Large intestine (tissue), 3 donors: ENCODE results near the gene FGF6. TPM values are rescaled to one million over a fixed set of nuclear protein-coding genes. Genes with fewer than 3 reads are reported as not detected.

Source experiments
- DNase-seq, 2 donors: peaks; one replicate each; pipeline versions ENCODE4 v3.0.0 to v3.0.0-alpha.2; 2013
- H3K27ac ChIP-seq: one replicate; pipeline ENCODE4 v1.5.1; 2013; ENCODE audit warnings: low read length
- H3K27me3 ChIP-seq: 2 replicates; pipeline ENCODE4 v1.6.1; 2013; ENCODE audit warnings: low read length; ENCODE audit not compliant: control insufficient read depth, insufficient read depth
- H3K36me3 ChIP-seq: 2 replicates; pipeline ENCODE4 v1.6.1; 2013; ENCODE audit warnings: low read length; ENCODE audit not compliant: control insufficient read depth, insufficient read depth
- H3K4me1 ChIP-seq: one replicate; pipeline ENCODE4 v1.6.1; 2013; ENCODE audit warnings: low read length; ENCODE audit not compliant: control insufficient read depth, insufficient read depth
- H3K4me3 ChIP-seq: one replicate; pipeline ENCODE4 v1.5.1; 2013; ENCODE audit warnings: low read length
- H3K9me3 ChIP-seq: one replicate; pipeline ENCODE4 v1.6.1; 2013; ENCODE audit warnings: mild to moderate bottlenecking, low read depth, low read length, moderate library complexity; ENCODE audit not compliant: control insufficient read depth
- WGBS: methylation state at CpG from one replicate; pipeline ENCODE4 v1.1.5; 2013; ENCODE audit warnings: low lambda C conversion rate; ENCODE audit not compliant: insufficient coverage; 5-methylcytosine and 5-hydroxymethylcytosine counted together
- polyA plus RNA-seq: library from polyadenylated mRNA; unstranded; fragments of 120-200 nt; gene quantifications from one replicate; pipeline ENCODE4 v1.2.1, GENCODE V29; 2013

The FGF6 gene
- polyA plus RNA-seq, 1 donor, result 0.07 TPM

DNA sequence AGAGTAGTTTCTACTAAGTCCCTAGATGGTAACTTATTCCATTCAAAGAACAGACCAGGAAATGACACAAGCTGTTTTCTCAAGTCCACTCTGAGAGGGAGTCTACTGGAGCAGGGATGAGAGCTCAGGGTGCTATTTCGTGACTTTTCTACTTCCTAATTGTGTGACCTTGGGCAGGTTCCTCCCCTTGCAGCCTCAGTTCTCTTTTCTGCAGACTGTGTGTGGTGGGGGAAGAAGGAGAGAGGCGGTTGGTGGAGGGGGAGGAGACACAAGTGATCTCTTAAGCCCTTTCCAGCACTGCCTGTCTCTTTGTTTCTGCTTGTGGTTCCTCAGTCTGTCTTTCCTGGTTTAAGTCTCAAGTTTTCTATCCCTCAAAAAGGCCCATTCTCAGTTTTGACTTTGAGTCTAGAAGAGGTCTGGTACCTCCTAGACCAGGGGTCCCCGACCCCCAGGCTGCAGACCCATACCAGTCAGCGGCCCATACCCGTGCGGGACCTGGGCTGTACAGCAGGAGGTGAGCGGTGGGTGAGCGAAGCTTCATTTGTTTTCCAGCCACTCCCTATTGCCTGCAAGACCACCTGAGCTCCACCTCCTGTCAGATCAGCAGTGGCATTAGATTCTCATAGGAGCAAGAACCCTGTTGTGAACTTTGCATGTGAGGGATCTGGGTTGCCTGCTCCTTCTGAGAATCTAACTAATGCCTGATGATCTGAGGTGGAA, 10.7 kb downstream of the FGF6 start:
- Histone ChIP-seq H3K4me1 (no peaks in the 10 kb centered on the region), H3K27me3 (peaks cover 13% of the 10 kb centered on the region), H3K9me3 (no peaks in the 10 kb centered on the region), H3K36me3 (no peaks in the 10 kb centered on the region), H3K27ac (no peak overlapping the region), H3K4me3 (no peak overlapping the region)
- WGBS, result no CpG with 5 or more reads among the region's 8 CpGs
- no peak for DNase-seq

DNA sequence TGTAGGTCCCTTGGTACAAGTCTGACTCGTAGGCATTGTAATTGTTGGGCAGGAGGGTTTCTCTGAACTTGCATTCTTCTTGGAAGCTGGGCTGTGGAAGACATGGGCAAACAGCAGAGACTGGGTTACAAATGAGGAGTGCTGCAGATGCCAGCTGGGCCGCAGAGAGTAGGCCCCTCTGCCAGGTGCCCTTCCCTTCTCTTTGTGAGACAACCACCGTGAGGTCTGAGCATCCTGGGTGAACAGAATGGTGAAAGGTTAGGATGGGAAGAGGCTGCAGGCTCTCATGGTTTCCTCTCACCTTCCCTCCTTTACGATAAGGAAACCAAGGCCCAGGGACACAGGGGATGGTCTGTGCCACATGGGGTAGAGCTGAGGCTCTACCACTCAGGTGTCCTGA, 11.3 kb downstream of the FGF6 start:
- no peaks in the 10 kb centered on the region for H3K4me1 ChIP-seq
- no peak overlapping the region for H3K27ac ChIP-seq
- H3K4me3 ChIP-seq, result no peak overlapping the region
- no peaks in the 10 kb centered on the region for H3K36me3 ChIP-seq
- no CpG with 5 or more reads among the region's 4 CpGs for WGBS
- DNase-seq, result no peak
- H3K9me3 ChIP-seq, result no peaks in the 10 kb centered on the region
- H3K27me3 ChIP-seq, result peaks cover 11% of the 10 kb centered on the region

DNA sequence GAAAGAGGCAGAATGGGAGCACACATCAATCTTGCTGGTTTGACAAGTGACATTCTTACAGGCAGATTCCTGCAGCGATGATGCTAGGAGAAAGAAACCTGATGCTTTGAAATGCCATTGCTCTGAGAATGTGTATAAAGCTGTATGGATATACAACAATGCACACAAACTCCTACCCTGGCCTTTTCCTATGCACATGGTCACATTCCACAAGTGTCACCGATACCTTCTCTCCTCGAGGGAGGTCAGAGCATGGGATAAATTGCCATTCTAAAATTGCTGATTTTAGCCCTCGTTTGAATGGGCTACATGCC, 11.9 kb downstream of the FGF6 start:
- Histone ChIP-seq H3K4me1 (no peaks in the 10 kb centered on the region), H3K9me3 (no peaks in the 10 kb centered on the region), H3K27me3 (peaks cover 6% of the 10 kb centered on the region), H3K4me3 (no peak overlapping the region), H3K36me3 (no peaks in the 10 kb centered on the region), H3K27ac (no peak overlapping the region)
- no peak for DNase-seq
- WGBS, result no CpG with 5 or more reads among the region's 4 CpGs

DNA sequence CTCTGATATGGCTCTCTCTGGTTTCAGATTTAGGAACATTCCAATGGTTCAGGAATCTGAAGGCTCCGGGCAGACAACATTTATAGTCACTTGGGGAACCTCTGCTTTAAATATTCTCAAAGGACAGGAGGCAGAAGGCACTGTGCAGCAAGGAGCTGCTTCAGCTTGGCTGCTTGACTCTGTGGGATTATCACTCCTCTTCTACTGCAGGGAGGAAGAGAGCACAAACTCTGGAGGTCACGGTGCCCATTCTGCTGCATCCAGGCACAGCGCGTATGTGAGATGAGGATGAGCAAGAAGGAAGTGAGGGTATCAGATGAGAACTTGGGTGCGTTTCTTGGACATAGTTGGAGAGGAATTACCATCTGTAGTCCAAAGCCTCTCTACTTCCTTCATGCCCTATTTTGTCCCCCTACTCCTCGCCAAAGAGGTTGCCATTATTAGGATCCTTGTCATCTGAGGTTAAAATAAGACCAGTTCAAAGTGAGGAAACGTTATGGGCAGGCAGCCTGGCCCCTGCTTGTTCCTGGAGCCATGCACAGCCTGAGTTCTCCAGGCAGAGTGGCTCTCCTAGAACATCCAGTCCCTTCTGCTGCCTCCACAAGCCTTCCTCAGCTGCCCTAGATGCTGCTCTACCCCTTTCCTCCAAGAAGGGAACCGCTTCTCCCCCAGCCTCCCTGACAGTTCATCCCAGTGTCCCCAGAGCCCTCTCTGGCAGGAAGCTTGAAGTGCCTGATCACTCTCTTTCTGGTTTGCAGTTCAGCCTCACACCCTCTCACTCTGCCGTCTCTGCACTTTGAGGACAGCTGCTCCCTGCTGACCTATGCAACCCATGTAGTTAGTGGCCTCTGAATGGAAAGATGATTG, 12.5 kb downstream of the FGF6 start:
- H3K4me3 ChIP-seq, result no peak overlapping the region
- no peaks in the 10 kb centered on the region for H3K4me1 ChIP-seq
- H3K36me3 ChIP-seq, result no peaks in the 10 kb centered on the region
- H3K9me3 ChIP-seq, result no peaks in the 10 kb centered on the region
- DNase-seq, result no peak
- H3K27ac ChIP-seq, result no peak overlapping the region
- no CpG with 5 or more reads among the region's 9 CpGs for WGBS
- peaks cover 6% of the 10 kb centered on the region for H3K27me3 ChIP-seq

DNA sequence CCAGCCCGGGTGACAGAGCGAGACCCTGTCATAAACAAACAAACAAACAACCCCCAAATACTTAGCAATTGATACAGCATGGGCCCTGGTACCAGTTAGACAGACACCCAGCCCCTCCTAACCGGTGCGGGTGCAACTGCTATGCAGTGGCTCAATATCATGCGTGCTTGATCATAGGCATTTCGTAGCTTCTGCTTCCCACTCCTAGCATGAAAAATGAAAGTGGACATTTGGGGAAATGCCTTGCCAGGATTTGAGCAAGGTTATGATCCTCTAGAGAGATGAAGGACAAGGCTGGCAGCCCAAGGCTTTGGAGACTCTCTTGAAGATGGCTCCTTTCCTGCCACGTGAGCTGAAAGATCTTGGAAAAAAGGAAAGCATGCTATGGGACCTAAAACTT, 13.7 kb downstream of the FGF6 start:
- Histone ChIP-seq H3K27ac (no peak overlapping the region), H3K4me3 (no peak overlapping the region), H3K27me3 (peaks cover 6% of the 10 kb centered on the region), H3K36me3 (no peaks in the 10 kb centered on the region), H3K4me1 (no peaks in the 10 kb centered on the region), H3K9me3 (no peaks in the 10 kb centered on the region)
- no CpG with 5 or more reads among the region's 7 CpGs for WGBS
- DNase-seq, result no peak

DNA sequence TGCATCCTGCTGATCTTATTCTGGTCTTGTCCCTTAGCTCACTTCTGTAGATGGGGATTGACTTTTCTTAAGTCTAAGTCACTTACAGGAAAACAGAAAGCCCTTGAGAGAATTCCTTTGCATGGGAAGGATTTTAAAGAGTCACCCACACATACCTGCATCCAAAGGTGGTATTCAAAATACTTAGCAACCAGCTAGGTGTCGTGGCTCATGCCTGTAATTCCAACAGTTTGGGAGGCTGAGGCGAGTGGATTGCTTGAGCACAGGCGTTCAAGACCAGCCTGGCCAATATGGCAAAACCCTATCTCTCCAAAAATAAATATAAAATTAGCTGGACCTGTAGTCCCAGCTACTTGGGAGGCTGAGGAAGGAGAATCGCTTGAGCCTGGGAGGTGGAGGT, 14.2 kb downstream of the FGF6 start:
- Histone ChIP-seq H3K9me3 (no peaks in the 10 kb centered on the region), H3K27ac (no peak overlapping the region), H3K27me3 (peaks cover 6% of the 10 kb centered on the region), H3K4me3 (no peak overlapping the region), H3K4me1 (no peaks in the 10 kb centered on the region), H3K36me3 (no peaks in the 10 kb centered on the region)
- no peak for DNase-seq
- no CpG with 5 or more reads among the region's 4 CpGs for WGBS

DNA sequence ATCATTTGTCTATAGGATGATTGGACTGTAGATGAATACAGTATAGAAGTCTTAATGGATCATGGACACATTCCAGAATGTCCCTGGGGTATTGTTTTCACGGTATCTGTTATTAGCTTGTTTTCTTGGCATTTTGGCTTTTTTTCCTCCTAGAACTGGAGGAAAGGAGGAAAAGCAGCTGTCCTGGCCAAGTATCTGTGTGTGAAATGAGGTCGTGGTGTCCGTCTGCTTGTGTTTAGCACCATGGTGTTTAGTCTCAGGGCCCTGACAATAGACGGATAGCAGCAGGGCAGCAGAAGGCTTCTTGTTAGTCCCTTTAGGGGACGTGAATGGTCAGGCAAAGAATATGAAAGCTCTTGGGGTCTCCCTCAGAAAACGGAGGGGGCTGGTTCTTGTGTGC, 21.2 kb downstream of the FGF6 start:
- DNase-seq, result no peak
- Histone ChIP-seq H3K9me3 (no peaks in the 10 kb centered on the region), H3K4me3 (no peak overlapping the region), H3K27me3 (no peaks in the 10 kb centered on the region), H3K36me3 (no peaks in the 10 kb centered on the region), H3K27ac (no peak overlapping the region), H3K4me1 (no peaks in the 10 kb centered on the region)
- WGBS, result 83% methylated on average over 1 of the region's 6 CpGs

DNA sequence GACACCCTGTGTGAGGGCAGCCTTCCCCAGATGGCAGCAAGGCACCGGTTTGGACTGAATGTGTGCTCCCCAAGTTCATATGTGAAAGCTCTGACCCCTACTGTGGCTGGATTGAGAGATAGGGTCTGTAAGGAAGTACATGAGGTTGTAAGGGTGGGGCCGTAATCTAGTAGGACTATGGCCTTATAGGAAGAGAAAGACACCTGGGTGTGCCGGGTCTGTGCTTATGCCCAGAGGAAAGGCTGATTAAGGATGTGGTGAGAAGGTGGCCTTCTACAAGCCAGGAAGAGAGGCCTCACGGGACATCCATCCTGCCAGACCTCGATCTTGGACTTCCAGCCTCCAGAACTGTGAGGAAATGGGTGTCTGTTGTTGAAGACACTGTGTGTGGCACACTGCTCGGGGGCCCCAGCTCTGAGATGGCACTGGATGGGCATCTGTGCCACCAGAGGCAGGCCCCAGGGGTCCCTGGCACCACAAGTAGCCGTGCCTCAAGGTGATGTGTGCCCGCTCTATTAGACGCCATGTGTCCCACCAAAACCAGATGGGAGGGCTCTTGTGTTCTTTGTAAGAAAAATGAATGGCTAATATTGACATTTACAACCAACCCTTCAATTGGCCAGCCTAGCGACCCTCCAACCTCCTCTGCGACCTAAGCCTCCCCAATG, 22.0 kb downstream of the FGF6 start:
- no peak overlapping the region for H3K4me3 ChIP-seq
- no peaks in the 10 kb centered on the region for H3K36me3 ChIP-seq
- H3K27me3 ChIP-seq, result no peaks in the 10 kb centered on the region
- no peaks in the 10 kb centered on the region for H3K9me3 ChIP-seq
- WGBS, result no CpG with 5 or more reads among the region's 11 CpGs
- H3K27ac ChIP-seq, result no peak overlapping the region
- no peaks in the 10 kb centered on the region for H3K4me1 ChIP-seq
- DNase-seq, result peak in 1 of 2 donors; percentile 62

DNA sequence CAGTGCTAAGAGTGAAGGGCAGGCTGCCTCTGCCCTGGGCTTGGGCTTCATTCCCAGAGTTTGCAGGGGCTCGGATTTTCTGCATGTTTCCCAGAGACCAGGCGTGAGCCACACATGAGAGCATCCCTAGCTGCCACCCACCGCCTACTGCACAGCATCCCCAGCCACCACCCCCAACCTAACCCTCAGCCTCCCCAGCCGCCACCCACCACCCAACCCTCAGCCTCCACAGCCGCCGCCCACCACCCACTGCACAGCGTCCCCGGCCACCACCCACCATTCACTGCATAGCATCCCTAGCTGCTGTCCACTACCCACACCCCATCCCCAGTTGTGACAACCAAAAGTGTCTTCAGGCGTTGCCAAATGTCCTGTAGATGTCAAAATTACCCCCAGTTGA, 22.6 kb downstream of the FGF6 start:
- Histone ChIP-seq H3K4me3 (no peak overlapping the region), H3K4me1 (no peaks in the 10 kb centered on the region), H3K27me3 (no peaks in the 10 kb centered on the region), H3K9me3 (no peaks in the 10 kb centered on the region), H3K27ac (no peak overlapping the region), H3K36me3 (no peaks in the 10 kb centered on the region)
- WGBS, result no CpG with 5 or more reads among the region's 9 CpGs
- no peak for DNase-seq

DNA sequence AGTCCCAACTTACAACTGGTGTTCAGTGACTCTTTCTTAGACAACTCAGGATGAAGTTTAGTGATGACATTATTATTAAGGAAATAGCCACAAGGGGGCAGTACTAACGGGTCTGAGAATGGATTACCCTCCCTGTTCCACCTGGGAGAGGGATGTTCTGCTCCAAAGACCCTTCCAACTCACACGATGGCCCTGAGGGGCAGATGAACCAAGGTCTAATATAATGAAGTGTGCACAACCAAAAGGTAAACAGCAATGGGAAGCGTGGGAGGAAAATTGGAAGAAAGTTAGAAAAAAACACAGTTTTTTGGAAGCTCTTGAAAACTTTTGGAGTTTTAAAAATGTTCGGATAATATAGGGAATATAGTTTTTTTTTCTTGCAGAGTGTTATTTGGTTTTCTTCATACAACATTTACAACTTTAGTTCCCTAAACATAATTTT, 24.0 kb downstream of the FGF6 start:
- peak in 1 of 2 donors; percentile 24 for DNase-seq
- WGBS, result no CpG with 5 or more reads among the region's 4 CpGs
- H3K4me1 ChIP-seq, result no peaks in the 10 kb centered on the region
- no peak overlapping the region for H3K4me3 ChIP-seq
- H3K27me3 ChIP-seq, result no peaks in the 10 kb centered on the region
- H3K27ac ChIP-seq, result no peak overlapping the region
- no peaks in the 10 kb centered on the region for H3K9me3 ChIP-seq
- no peaks in the 10 kb centered on the region for H3K36me3 ChIP-seq
